ENCODE measurements around the gene BBOX1.
A peak's percentile ranks its signal among the peaks of the same experiment; 100 is the strongest.

The BBOX1 gene

GRCh38 chr11:27025957-27026733 lies 14.5 kb upstream of the BBOX1 start:
- DNase-seq, result no peak

DNA sequence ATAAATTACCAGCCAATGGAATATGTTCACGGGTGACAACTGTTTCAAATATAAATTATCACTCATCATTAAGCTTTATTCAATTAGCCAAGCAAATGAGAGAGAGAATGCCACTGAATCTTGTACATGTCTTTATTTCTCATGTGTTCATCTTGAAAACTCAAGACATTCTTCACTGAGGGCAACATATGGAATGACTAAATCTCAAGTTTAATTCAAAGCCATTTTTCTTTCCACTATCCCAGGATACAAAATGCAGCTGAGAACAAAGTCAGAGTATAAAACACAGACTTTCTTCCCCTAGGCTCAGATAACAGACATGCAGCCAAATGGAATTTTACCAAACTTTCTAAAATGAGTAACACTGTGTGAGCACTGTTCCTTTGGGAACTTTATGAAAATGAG lies 12.1 kb upstream of the BBOX1 start:
- DNase-seq, result no peak

DNA sequence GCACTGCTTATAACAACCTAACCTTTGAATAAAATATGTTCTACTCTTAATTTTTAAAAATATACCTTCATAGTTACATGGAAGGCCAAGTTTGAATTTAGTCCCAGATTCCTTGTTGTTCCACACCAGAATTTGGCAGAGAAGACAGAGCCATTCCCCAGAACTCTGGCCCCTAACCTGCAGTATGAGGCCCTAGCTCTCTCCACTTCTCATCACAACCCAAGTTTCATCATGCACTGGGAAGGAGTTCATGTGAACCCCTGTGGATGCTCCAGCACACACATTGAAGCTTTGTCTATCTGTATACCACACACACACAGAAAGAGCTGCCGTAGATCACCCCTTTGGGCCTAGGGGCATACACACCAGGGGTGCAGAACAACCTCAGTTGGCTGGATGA lies 10.6 kb upstream of the BBOX1 start:
- DNase-seq, result no peak

DNA sequence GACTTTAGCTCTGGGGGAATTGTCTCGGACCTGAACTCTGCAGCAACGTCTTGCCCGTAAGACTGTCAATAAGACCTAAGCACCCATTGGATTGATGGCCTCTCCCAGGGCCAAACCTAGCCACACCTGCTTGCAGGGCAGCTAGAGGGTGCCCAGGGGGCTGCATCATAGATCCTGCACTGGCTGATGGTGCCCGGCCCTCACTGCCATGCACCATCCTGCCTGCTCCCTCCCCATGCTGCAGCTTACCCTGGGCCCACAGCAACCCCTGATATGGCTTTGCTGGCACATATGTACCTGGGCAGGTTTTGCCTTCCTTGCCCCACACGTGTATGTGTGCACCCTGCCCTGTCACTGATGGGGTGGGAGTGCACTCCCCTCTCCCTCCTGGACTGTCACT lies 8.9 kb upstream of the BBOX1 start:
- DNase-seq, result no peak

GRCh38 chr11:27039873-27040272 lies 742 bp upstream of the BBOX1 start:
- no peak for DNase-seq

GRCh38 chr11:27041141-27041899 lies 705 bp downstream of the BBOX1 start:
- no peak for DNase-seq

GRCh38 chr11:27046956-27047355 lies 6.3 kb downstream of the BBOX1 start:
- no peak for DNase-seq

DNA sequence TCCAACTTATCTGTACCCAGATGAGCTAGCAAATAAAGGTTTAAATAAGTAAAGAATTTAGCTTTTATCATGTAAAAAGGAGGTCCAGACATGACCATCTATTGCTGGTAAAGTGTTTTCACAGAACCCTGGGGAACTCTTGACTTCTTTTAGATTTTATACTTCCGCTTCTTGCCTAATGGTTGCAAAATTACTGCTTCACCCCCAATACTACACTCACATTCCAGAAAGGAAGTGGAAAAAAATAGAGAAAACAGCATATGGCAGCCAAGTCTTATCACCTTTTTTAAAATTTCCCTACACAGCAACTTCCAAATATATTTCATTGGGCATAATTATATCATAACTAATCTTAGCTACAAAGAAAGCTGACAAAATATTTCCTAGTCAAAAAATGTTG lies 12.1 kb downstream of the BBOX1 start:
- DNase-seq, result no peak

DNA sequence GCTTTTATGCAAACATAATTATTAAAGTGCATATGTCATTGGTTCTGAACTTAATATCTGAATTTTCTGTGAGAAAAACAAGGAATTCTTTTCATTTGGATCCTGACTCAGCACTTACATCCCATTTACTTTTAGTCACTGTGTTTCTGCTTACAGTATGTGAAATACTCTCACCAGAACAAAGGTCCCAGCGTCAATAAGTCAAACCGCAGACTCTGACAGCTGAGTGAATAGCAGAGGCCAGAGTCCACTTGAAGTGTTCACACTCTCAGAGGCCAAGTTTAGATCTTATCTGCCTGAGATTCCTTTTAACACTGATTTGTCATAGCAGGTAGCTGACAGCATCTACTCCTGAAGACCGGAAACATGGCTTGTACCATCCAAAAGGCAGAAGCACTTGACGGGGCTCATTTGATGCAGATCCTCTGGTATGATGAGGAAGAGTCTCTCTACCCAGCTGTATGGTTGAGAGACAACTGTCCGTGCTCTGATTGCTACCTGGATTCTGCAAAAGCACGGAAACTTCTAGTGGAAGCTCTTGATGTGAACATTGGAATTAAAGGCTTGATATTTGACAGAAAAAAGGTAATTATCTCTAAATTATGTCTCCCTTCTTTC lies 14.6 kb downstream of the BBOX1 start:
- no peak for DNase-seq

- no peak for DNase-seq
These were observed 16.6 kb downstream of the BBOX1 start for GRCh38 chr11:27057091-27057780.

DNA sequence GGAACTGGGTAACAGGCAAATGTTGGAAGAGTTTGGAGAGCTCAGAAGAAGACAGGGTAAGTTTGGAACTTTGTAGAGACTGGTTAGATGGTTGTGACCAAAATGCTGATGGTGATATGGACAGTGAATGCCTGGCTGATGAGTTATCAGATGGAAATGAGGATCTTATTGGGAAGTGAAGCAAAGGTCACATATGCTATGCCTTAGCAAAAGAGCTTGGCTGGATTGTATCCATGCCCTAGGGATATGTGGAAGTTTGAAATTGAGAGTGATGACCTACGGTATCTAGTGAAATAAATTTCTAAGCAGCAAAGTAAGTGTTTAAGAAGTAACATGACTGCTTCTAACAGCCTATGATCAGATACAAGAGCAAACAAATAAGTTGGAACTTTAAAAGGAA lies 17.8 kb downstream of the BBOX1 start:
- DNase-seq, result no peak

- DNase-seq, result no peak
These were observed 18.8 kb downstream of the BBOX1 start for GRCh38 chr11:27059431-27059830.

- DNase-seq, result no peak
These were observed 20.3 kb downstream of the BBOX1 start for GRCh38 chr11:27060816-27061460.

DNA sequence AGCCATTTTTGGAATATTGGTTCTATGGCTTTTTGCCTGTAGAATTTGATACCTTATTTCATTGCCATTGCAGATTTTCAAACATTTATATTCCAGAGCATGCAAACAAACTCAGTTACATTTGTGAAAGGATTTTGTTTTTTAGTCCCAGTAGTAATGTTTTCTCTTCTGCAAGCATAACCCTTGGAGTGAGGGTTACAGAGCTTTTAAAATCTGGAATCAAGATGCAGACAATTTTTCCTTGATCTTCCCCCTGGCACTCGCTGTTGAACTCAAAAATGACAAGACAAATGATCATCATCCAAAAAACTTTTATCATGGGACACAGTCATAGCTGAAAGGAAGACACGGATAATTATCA lies 20.8 kb downstream of the BBOX1 start:
- DNase-seq, result no peak

GRCh38 chr11:27064086-27064485 lies 23.5 kb downstream of the BBOX1 start:
- DNase-seq, result no peak

GRCh38 chr11:27075192-27075591 lies 34.6 kb downstream of the BBOX1 start:
- no peak for DNase-seq

DNA sequence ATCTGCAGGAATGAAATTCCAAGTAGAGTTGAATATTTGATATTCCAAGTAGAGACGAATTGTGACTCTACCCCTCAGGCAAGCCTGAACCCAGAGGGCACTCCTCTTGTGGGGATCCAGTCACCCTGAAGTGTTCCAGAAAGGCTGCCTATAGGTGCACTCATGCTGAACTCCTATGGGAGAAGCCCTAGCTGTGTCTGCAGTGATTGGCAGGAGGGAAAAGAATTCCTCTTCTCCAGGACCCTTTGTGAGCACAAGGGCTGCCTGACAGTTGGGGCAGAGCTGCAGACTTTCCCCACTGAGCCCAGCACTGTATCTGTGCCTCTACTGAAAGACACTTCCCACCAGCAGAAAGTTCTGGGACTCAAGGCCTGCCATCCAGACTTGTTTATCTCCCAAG lies 35.0 kb downstream of the BBOX1 start:
- DNase-seq, result no peak

DNA sequence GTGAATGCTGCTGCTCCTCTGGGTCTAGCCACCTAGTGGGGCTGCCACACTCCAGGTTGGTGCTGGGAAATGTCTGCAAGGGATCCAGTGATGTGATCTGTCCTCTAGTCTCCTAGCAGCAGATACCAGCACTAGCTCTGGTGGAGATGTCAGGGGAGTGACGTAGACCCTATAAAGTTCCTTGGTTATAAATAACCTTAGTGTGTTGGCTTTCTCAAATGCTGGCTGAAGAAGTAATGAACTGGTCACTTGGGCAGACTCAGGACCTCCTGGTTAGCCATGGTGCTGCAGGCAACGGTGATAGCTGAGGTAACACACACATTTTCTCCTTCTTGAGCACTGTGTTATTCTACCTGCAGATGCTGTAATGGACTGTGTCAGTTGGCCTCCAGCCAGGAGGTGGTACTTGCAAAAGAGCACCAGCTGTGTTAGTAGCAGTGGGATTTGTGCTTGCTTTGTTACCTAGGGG lies 35.5 kb downstream of the BBOX1 start:
- DNase-seq, result peak; percentile 48

GRCh38 chr11:27081056-27081455 lies 40.4 kb downstream of the BBOX1 start:
- no peak for DNase-seq

- no peak for DNase-seq
These were observed 42.6 kb downstream of the BBOX1 start for GRCh38 chr11:27083241-27083640.

- DNase-seq, result no peak
These were observed 43.2 kb downstream of the BBOX1 start for GRCh38 chr11:27083782-27084181.

GRCh38 chr11:27084518-27084917 lies 43.9 kb downstream of the BBOX1 start:
- no peak for DNase-seq

DNA sequence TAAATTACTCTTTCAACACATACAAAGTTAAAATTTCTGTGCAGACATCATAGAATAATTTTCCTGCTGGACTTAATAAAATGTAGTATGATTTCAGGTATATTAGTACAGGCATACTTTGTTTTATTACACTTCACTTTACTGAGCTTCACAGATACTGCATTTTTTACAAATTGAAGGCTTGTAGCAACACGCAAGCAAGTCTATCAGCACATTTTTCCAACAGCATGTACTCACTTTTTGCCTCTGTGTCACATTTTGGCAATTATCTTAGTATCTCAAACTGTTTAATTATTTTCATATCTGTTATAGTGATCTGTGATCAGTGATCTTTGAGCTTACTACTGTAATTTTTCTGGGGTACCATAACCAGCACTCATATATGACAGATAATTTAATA lies 44.5 kb downstream of the BBOX1 start:
- DNase-seq, result no peak

Measured in NCI-H774 (cell line).